ENCODE measurements around the gene APBA2. TPM values are rescaled to one million over a fixed set of nuclear protein-coding genes. Genes with fewer than 3 reads are reported as not detected.

Gene APBA2
- polyA plus RNA-seq, 1 donor (not counting 4 experiments of a cell fraction or from before 2014, with no cell fraction given): 5.5 TPM

DNA sequence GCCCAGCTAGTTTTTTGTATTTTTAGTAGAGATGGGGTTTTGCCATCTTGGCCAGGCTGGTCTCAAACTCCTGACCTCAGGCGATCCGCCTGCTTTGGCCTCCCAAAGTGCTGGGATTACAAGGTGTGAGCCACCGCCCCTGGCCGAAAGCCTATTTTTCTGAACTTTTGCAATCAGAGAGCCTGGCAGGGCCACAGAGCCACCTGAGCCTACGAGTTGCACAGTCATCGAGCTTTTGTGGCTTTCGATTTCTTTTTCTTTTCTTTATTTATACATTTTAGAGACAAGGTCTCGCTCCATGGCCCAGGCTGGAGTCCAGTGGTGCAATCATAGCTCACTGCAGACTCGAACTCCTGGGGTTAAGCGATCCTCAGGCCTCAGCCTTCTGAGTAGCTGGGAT, 243.4 kb downstream of the APBA2 start:
- no peaks in the 10 kb centered on the region for H3K27me3 ChIP-seq (ENCODE audit: control insufficient read depth, extremely low read depth, insufficient read depth, low read length)
- no peak overlapping the region for H3K27ac ChIP-seq (ENCODE audit: control insufficient read depth, insufficient read depth, low read length)
- H3K9me1 ChIP-seq (ENCODE audit: control insufficient read depth, extremely low read depth, insufficient read depth, low read length): no peaks in the 10 kb centered on the region
- H2AFZ ChIP-seq (ENCODE audit: control insufficient read depth, low read length): no peak overlapping the region
- no peaks in the 10 kb centered on the region for H4K20me1 ChIP-seq (ENCODE audit: control insufficient read depth, extremely low read depth, insufficient read depth, low read length)
- dilution Hi-C loops (cut with MboI; ENCODE audit: extremely low pct_ligation_motif_present, low sequenced_read_pairs): no loop called here
- H3K36me3 ChIP-seq (ENCODE audit: control insufficient read depth in 2 of 2, extremely low read depth in 1 of 2, insufficient read depth in 2 of 2, low read length in 2 of 2): no peaks in the 10 kb centered on the region
- H3K4me2 ChIP-seq (ENCODE audit: control insufficient read depth, extremely low read depth, insufficient read depth, low read depth, low read length): no peak overlapping the region
- H3K4me3 ChIP-seq (ENCODE audit: control insufficient read depth in 2 of 3, extremely low read depth in 1 of 3, insufficient read depth in 2 of 3, low read depth in 1 of 3, low read length in 3 of 3): no peak overlapping the region
- no peak for TF ChIP-seq EZH2 (IDR thresholded peaks at IDR 0.05; ENCODE audit: low read length)
- TF ChIP-seq CTCF (optimal IDR thresholded peaks at IDR 0.05 in 1 of 3, IDR thresholded peaks at IDR 0.05 in 1 of 3, conservative IDR thresholded peaks at IDR 0.05 in 1 of 3; ENCODE audit: extremely low read depth in 1 of 3, insufficient read depth in 2 of 3, low read length in 3 of 3): no peak
- H3K9ac ChIP-seq (ENCODE audit: control insufficient read depth, extremely low read depth, insufficient read depth, low read length): no peak overlapping the region
- DNase-seq (ENCODE audit: low read depth, low spot score) (no peak), FAIRE-seq (no peak)
- H3K79me2 ChIP-seq (ENCODE audit: control insufficient read depth, insufficient read depth, low read length): no peaks in the 10 kb centered on the region
- no peaks in the 10 kb centered on the region for H3K9me3 ChIP-seq (ENCODE audit: control insufficient read depth, low read depth, low read length)
- no peaks in the 10 kb centered on the region for H3K4me1 ChIP-seq (ENCODE audit: control insufficient read depth, extremely low read depth, insufficient read depth, low read length)

DNA sequence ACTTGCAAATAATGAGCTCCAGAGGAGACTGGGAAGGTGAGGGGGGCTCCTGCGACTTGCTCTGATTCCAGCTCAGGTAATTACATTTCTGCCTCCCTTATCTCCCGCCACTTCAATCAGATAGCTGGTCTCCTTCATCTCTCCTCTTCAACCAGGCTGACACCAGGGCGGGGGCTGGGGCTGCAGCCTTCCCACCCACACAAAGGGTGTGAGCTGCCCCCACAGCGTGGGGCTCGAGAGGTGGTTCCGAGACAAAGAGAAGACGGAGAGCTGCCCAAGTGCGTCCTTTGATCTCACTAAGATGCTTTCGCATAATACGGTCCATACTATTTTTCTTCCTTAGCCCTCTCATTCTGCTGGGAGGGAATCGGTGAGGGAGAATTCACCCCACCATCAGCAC, 244.2 kb downstream of the APBA2 start:
- no peaks in the 10 kb centered on the region for H4K20me1 ChIP-seq (ENCODE audit: control insufficient read depth, extremely low read depth, insufficient read depth, low read length)
- no peaks in the 10 kb centered on the region for H3K36me3 ChIP-seq (ENCODE audit: control insufficient read depth in 2 of 2, extremely low read depth in 1 of 2, insufficient read depth in 2 of 2, low read length in 2 of 2)
- no peaks in the 10 kb centered on the region for H3K9me1 ChIP-seq (ENCODE audit: control insufficient read depth, extremely low read depth, insufficient read depth, low read length)
- no peaks in the 10 kb centered on the region for H3K9me3 ChIP-seq (ENCODE audit: control insufficient read depth, low read depth, low read length)
- dilution Hi-C loops (cut with MboI; ENCODE audit: extremely low pct_ligation_motif_present, low sequenced_read_pairs): no loop called here
- no peaks in the 10 kb centered on the region for H3K4me1 ChIP-seq (ENCODE audit: control insufficient read depth, extremely low read depth, insufficient read depth, low read length)
- FAIRE-seq (no peak), DNase-seq (ENCODE audit: low read depth, low spot score) (no peak)
- no peak overlapping the region for H3K9ac ChIP-seq (ENCODE audit: control insufficient read depth, extremely low read depth, insufficient read depth, low read length)
- H3K4me2 ChIP-seq (ENCODE audit: control insufficient read depth, extremely low read depth, insufficient read depth, low read depth, low read length): no peak overlapping the region
- no peak overlapping the region for H3K4me3 ChIP-seq (ENCODE audit: control insufficient read depth in 2 of 3, extremely low read depth in 1 of 3, insufficient read depth in 2 of 3, low read depth in 1 of 3, low read length in 3 of 3)
- H3K79me2 ChIP-seq (ENCODE audit: control insufficient read depth, insufficient read depth, low read length): no peaks in the 10 kb centered on the region
- H3K27ac ChIP-seq (ENCODE audit: control insufficient read depth, insufficient read depth, low read length): no peak overlapping the region
- no peak overlapping the region for H2AFZ ChIP-seq (ENCODE audit: control insufficient read depth, low read length)
- TF ChIP-seq EZH2 (IDR thresholded peaks at IDR 0.05; ENCODE audit: low read length) (no peak), CTCF (optimal IDR thresholded peaks at IDR 0.05 in 1 of 3, IDR thresholded peaks at IDR 0.05 in 1 of 3, conservative IDR thresholded peaks at IDR 0.05 in 1 of 3; ENCODE audit: extremely low read depth in 1 of 3, insufficient read depth in 2 of 3, low read length in 3 of 3) (no peak)
- no peaks in the 10 kb centered on the region for H3K27me3 ChIP-seq (ENCODE audit: control insufficient read depth, extremely low read depth, insufficient read depth, low read length)
